Natural killer cell (primary cell): ENCODE results near the gene TCF4. TPM values are rescaled to one million over a fixed set of nuclear protein-coding genes. Genes with fewer than 3 reads are reported as not detected.

Experiments
- ATAC-seq, 3 donors: fragments of 150-1000 bp in 2 of 3; fragments of 200-7000 bp in 1 of 3; cut with Tn5 transposase; 1 replicate in 1 of 3; 2 replicates in 2 of 3; pipeline ENCODE4 v1.10.0; 2021; ENCODE audit warnings: mild to moderate bottlenecking in 2 of 3, moderate library complexity in 2 of 3
- DNase-seq, 2 donors: peaks; one replicate each; pipeline versions ENCODE4 v3.0.0 to v3.0.0-alpha.2; 2013 to 2021; ENCODE audit warnings: mixed read lengths in 1 of 2
- H3K27ac ChIP-seq: one replicate; pipeline ENCODE4 v1.5.1; 2013; ENCODE audit warnings: mild to moderate bottlenecking, low read length
- H3K27me3 ChIP-seq: one replicate; pipeline ENCODE4 v1.6.1; 2013; ENCODE audit warnings: low read length; ENCODE audit not compliant: control insufficient read depth, insufficient read depth
- H3K36me3 ChIP-seq: one replicate; pipeline ENCODE4 v1.6.1; 2013; ENCODE audit warnings: low read length; ENCODE audit not compliant: control insufficient read depth, insufficient read depth
- H3K4me1 ChIP-seq: one replicate; pipeline ENCODE4 v1.6.1; 2013; ENCODE audit warnings: low read length; ENCODE audit not compliant: control insufficient read depth, insufficient read depth
- H3K4me3 ChIP-seq: one replicate; pipeline ENCODE4 v1.5.1; 2013; ENCODE audit warnings: low read length
- H3K9me3 ChIP-seq: one replicate; pipeline ENCODE4 v1.6.1; 2013; ENCODE audit warnings: low read length; ENCODE audit not compliant: control insufficient read depth, insufficient read depth
- H3K27ac Mint-ChIP-seq, 2 donors: one replicate each; pipeline ENCODE4 v1.8.0; 2022; ENCODE audit warnings: mild to moderate bottlenecking in 2 of 2, mixed read lengths in 2 of 2, moderate library complexity in 1 of 2
- H3K27me3 Mint-ChIP-seq, 2 donors: one replicate each; pipeline ENCODE4 v1.8.0; 2022; ENCODE audit warnings: low read depth in 2 of 2, mixed read lengths in 2 of 2
- H3K36me3 Mint-ChIP-seq: one replicate; pipeline ENCODE4 v1.8.0; 2022; ENCODE audit warnings: mixed read lengths
- H3K4me1 Mint-ChIP-seq, 2 donors: one replicate each; pipeline ENCODE4 v1.8.0; 2022; ENCODE audit warnings: mixed read lengths in 2 of 2
- H3K4me3 Mint-ChIP-seq: one replicate; pipeline ENCODE4 v1.8.0; 2022; ENCODE audit warnings: mild to moderate bottlenecking, moderate library complexity, mixed read lengths
- H3K9me3 Mint-ChIP-seq, 2 donors: one replicate each; pipeline ENCODE4 v1.8.0; 2022; ENCODE audit warnings: mixed read lengths in 2 of 2
- CTCF ChIP-seq: fragments of 200-600 bp; IDR thresholded peaks from one replicate; pipeline ENCODE4 v1.8.0; 2022; ENCODE audit warnings: antibody characterized with exemption
- WGBS: methylation state at CpG from one replicate; pipeline ENCODE4 v1.1.7; 2013; ENCODE audit warnings: missing lambda C conversion rate; ENCODE audit not compliant: insufficient coverage; 5-methylcytosine and 5-hydroxymethylcytosine counted together
- intact Hi-C: fragments of 100-400 bp; cut with micrococcal nuclease; formaldehyde crosslinking; loops from one replicate; pipeline ENCODE4 v1.14.2; 2022
- total RNA-seq, 4 donors: library from RNA; stranded (reverse); fragments of 120-200 nt in 1 of 4; gene quantifications; one replicate each; pipeline versions ENCODE4 v1.2.3 to v1.2.4, GENCODE V29; 2013 to 2022

Gene TCF4
- total RNA-seq, 3 donors from 2014 or later (not counting 1 experiment from before 2014, with no cell fraction given): 8.3 to 16.5 (median 9.0) TPM

GRCh38 chr18:55576001-55576400 lies 12.0 kb downstream of the TCF4 start:
- intact Hi-C loops: no loop called here
- no peaks in the 10 kb centered on the region for H3K4me1 Mint-ChIP-seq
- H3K27me3 Mint-ChIP-seq: peaks cover 0 to 3% of the 10 kb centered on the region in 2 donors
- H3K4me1 ChIP-seq: no peaks in the 10 kb centered on the region
- H3K9me3 ChIP-seq: no peaks in the 10 kb centered on the region
- no peak overlapping the region for H3K4me3 Mint-ChIP-seq
- H3K27ac Mint-ChIP-seq: no peak overlapping the region
- TF ChIP-seq CTCF: no peak
- no peaks in the 10 kb centered on the region for H3K36me3 ChIP-seq
- ATAC-seq (no peak), DNase-seq (no peak)
- 84% methylated on average over 1 of the region's 3 CpGs for WGBS
- H3K27me3 ChIP-seq: no peaks in the 10 kb centered on the region
- H3K27ac ChIP-seq: no peak overlapping the region
- no peak overlapping the region for H3K4me3 ChIP-seq
- H3K36me3 Mint-ChIP-seq: no peaks in the 10 kb centered on the region
- H3K9me3 Mint-ChIP-seq: no peaks in the 10 kb centered on the region

- intact Hi-C loops: no loop called here
- H3K4me1 ChIP-seq: no peaks in the 10 kb centered on the region
- H3K36me3 ChIP-seq: no peaks in the 10 kb centered on the region
- Mint-ChIP-seq H3K4me3 (no peak overlapping the region), H3K4me1 (no peaks in the 10 kb centered on the region), H3K27me3 (peaks cover 0 to 3% of the 10 kb centered on the region in 2 donors), H3K27ac (no peak overlapping the region), H3K9me3 (no peaks in the 10 kb centered on the region), H3K36me3 (no peaks in the 10 kb centered on the region)
- DNase-seq (no peak), ATAC-seq (no peak)
- WGBS: no CpG with 5 or more reads among the region's 1 CpG
- H3K27ac ChIP-seq: no peak overlapping the region
- TF ChIP-seq CTCF: no peak
- no peaks in the 10 kb centered on the region for H3K27me3 ChIP-seq
- no peak overlapping the region for H3K4me3 ChIP-seq
- H3K9me3 ChIP-seq: no peaks in the 10 kb centered on the region
These were observed 12.9 kb downstream of the TCF4 start for GRCh38 chr18:55575066-55575465.

- intact Hi-C loops: no loop called here
- H3K27me3 Mint-ChIP-seq: peaks cover 0 to 3% of the 10 kb centered on the region in 2 donors
- no peaks in the 10 kb centered on the region for H3K36me3 ChIP-seq
- no peaks in the 10 kb centered on the region for H3K36me3 Mint-ChIP-seq
- H3K27ac ChIP-seq: no peak overlapping the region
- no peak for TF ChIP-seq CTCF
- no peaks in the 10 kb centered on the region for H3K27me3 ChIP-seq
- no peaks in the 10 kb centered on the region for H3K9me3 ChIP-seq
- H3K4me1 Mint-ChIP-seq: no peaks in the 10 kb centered on the region
- no peak overlapping the region for H3K4me3 Mint-ChIP-seq
- H3K27ac Mint-ChIP-seq: no peak overlapping the region
- no peak overlapping the region for H3K4me3 ChIP-seq
- 94% methylated on average over 2 of the region's 2 CpGs for WGBS
- H3K9me3 Mint-ChIP-seq: no peaks in the 10 kb centered on the region
- ATAC-seq (no peak), DNase-seq (no peak)
- no peaks in the 10 kb centered on the region for H3K4me1 ChIP-seq
These were observed 14.6 kb downstream of the TCF4 start for GRCh38 chr18:55573386-55573785.

- H3K27ac ChIP-seq: no peak overlapping the region
- no peaks in the 10 kb centered on the region for H3K4me1 Mint-ChIP-seq
These were observed 17.0 kb downstream of the TCF4 start for GRCh38 chr18:55570966-55571365.

More at GRCh38 chr18:55570966-55571365, 17.0 kb downstream of the TCF4 start:
- DNase-seq (no peak), ATAC-seq (no peak)
- Mint-ChIP-seq H3K4me3 (no peak overlapping the region), H3K9me3 (no peaks in the 10 kb centered on the region), H3K27ac (no peak overlapping the region), H3K27me3 (peaks cover 0 to 3% of the 10 kb centered on the region in 2 donors), H3K36me3 (no peaks in the 10 kb centered on the region)
- Histone ChIP-seq H3K36me3 (no peaks in the 10 kb centered on the region), H3K9me3 (no peaks in the 10 kb centered on the region), H3K4me1 (no peaks in the 10 kb centered on the region), H3K27me3 (no peaks in the 10 kb centered on the region), H3K4me3 (no peak overlapping the region)
- no peak for TF ChIP-seq CTCF
- intact Hi-C loops: no loop called here
